AG09319 (cell line): ENCODE measurements around the gene BHLHA15.

Source experiments
- DNase-seq: peaks from one replicate; pipeline ENCODE4 v3.0.0-alpha.2; 2010; ENCODE audit warnings: low read depth; ENCODE audit errors: extremely low read depth
- CTCF ChIP-seq: IDR thresholded peaks from 2 replicates; pipeline ENCODE4 v1.5.1; 2011; ENCODE audit warnings: low read depth, mild to moderate bottlenecking, inconsistent platforms, low read length, moderate library complexity

The BHLHA15 gene

GRCh38 chr7:98168181-98168903, 42.9 kb upstream of the BHLHA15 start:
- peak; percentile 18 for DNase-seq
- peak; percentile 84 for TF ChIP-seq CTCF

- TF ChIP-seq CTCF = no peak
- DNase-seq = no peak
Observed at GRCh38 chr7:98168904-98169621, 42.2 kb upstream of the BHLHA15 start.

- no peak for DNase-seq
- no peak for TF ChIP-seq CTCF
Observed at GRCh38 chr7:98170966-98171365, 40.3 kb upstream of the BHLHA15 start.

GRCh38 chr7:98171449-98171848, 39.8 kb upstream of the BHLHA15 start:
- no peak for TF ChIP-seq CTCF
- no peak for DNase-seq

- no peak for TF ChIP-seq CTCF
- DNase-seq = no peak
Observed at GRCh38 chr7:98174334-98175259, 36.6 kb upstream of the BHLHA15 start.

GRCh38 chr7:98175260-98175940, 35.8 kb upstream of the BHLHA15 start:
- DNase-seq = no peak
- no peak for TF ChIP-seq CTCF
